ENCODE measurements around the gene CLCN3. TPM values are rescaled to one million over a fixed set of nuclear protein-coding genes. Genes with fewer than 3 reads are reported as not detected.

CLCN3 gene
- total and polyA plus RNA-seq, 2 of the 13 experiments (the other 11 are each of a cell fraction or from before 2014, with no cell fraction given) = 13.6 to 23.7 TPM

DNA sequence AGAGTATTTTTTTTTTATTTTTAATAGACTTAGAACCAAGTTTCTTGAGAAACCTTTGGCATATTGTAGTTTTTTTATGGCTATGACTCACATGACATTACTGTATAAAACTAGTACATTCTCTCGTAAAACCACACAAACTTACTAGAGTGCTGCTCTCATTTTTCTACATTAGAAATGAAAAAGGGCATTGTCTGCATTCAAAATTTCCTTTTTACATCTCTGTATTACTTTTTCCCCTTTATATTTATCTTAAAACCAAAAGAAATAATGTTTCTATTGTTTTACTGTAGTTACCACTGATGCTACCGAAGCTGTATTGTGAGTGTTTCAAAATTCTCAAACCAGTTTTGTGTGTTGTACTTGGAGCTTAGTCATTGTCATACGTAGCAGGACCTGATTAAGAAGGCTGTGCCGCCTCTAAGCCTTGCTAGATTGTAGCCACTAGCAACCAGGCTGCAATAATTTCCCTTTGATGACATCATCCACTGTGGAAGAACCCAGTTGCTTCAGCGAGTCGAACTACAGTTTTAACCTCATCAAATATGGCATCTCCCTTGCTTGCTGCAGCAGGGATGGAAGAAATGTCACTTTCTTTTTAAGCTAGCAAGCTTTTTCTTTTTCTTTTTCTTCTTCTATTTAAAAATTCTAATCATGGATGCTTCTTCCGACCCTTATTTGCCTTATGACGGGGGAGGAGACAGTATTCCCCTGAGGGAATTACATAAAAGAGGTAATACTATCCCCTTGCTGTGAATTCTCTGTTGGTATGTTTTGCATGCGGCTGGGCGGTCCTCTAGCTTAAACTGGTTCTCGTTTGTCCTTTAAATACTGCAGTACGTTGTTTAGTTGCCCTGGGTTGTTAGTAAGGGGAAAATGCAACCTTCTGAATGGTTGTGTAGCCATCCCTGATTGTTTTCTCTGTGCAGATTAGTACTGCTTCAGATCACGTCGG lies 39.6 kb downstream of the CLCN3 start (continued):
- TF ChIP-seq, protein P1, sequence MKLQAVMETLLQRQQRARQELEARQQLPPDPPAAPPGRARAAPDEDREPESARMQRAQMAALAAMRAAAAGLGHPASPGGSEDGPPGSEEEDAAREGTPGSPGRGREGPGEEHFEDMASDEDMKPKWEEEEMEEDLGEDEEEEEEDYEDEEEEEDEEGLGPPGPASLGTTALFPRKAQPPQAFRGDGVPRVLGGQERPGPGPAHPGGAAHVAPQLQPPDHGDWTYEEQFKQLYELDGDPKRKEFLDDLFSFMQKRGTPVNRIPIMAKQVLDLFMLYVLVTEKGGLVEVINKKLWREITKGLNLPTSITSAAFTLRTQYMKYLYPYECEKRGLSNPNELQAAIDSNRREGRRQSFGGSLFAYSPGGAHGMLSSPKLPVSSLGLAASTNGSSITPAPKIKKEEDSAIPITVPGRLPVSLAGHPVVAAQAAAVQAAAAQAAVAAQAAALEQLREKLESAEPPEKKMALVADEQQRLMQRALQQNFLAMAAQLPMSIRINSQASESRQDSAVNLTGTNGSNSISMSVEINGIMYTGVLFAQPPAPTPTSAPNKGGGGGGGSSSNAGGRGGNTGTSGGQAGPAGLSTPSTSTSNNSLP (IDR thresholded peaks at IDR 0.05; ENCODE audit: low read depth, low read length) = peak; percentile 61; the same call in 1 of the 2 replicates
- TF ChIP-seq MNT (IDR thresholded peaks at IDR 0.05) = no peak
- no peak for TF ChIP-seq TSC22D2 (CRISPR knock-in tag; IDR thresholded peaks at IDR 0.05; ENCODE audit: borderline replicate concordance)
- no peak for TF ChIP-seq TFDP2 (CRISPR knock-in tag; IDR thresholded peaks at IDR 0.05)
- no peak for TF ChIP-seq SMAD9 (CRISPR knock-in tag; IDR thresholded peaks at IDR 0.05)
- no peak for TF ChIP-seq ZNF878 (CRISPR knock-in tag; IDR thresholded peaks at IDR 0.05)
- TF ChIP-seq TBX3 (IDR thresholded peaks at IDR 0.05; ENCODE audit: borderline replicate concordance) = no peak
- peak in 1 of 2 experiments; percentile 27; a peak in 1 of 4 replicates for TF ChIP-seq POLR2A (IDR thresholded peaks at IDR 0.05; ENCODE audit: insufficient read depth in 1 of 2, low read depth in 2 of 2, low read length in 2 of 2)
- TF ChIP-seq AHR (CRISPR knock-in tag; IDR thresholded peaks at IDR 0.05) = no peak
- no peak for TF ChIP-seq NFYC (CRISPR knock-in tag; IDR thresholded peaks at IDR 0.05)
- TF ChIP-seq ZNF614 (CRISPR knock-in tag; IDR thresholded peaks at IDR 0.05; ENCODE audit: borderline replicate concordance) = no peak
- no peak for TF ChIP-seq ZNF616 (CRISPR knock-in tag; IDR thresholded peaks at IDR 0.05; ENCODE audit: low read depth)
- no peak for TF ChIP-seq PLRG1 (conservative IDR thresholded peaks at IDR 0.05)
- TF ChIP-seq IRF2 (CRISPR knock-in tag; IDR thresholded peaks at IDR 0.05) = 0 out of 2 replicates have a peak, but pooled peaks have one; percentile 34
- TF ChIP-seq MXD4 (CRISPR knock-in tag; IDR thresholded peaks at IDR 0.05) = no peak

Data from HepG2 (cell line).